ENCODE results near the gene PTPRK. TPM values are rescaled to one million over a fixed set of nuclear protein-coding genes. Genes with fewer than 3 reads are reported as not detected.

PTPRK gene
- total and polyA plus RNA-seq, 4 donors = 8.2 to 224 (median 42.9) TPM

DNA sequence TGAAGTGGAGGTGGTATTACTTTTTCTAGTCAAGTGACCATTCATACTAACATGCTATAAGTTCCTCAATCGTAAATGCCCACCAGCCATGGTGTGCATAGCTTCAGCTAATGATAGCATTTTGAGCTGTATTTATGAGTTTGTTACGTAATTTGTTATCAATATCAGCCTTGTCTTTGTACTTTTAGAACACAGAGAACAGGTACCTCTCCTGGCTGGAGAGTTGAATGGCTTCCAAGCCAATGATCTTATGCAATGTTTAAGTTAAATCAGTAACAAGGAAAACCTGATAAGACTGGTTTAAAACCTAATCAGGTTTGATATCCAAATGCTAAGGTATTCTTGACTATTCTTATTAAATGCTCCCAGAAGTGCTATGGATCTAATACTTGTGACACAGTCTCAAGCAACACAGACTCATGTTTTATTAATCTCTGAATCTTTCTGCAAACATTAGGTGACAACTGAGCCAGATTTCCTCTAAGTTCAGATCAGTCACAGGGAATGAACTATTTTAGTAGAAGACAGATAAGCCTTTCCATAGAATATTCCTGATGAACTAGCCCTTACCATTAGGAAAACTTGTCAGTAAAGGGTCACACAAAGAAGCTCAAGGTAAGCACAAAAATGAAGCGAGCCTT lies 154.8 kb downstream of the PTPRK start:
- Histone ChIP-seq H3K4me3 (no peak overlapping the region), H3K9me3 (ENCODE audit: control insufficient read depth in 4 of 4, insufficient read depth in 3 of 4, low read length in 3 of 4) (no peaks in the 10 kb centered on the region), H3K27me3 (ENCODE audit: control insufficient read depth in 3 of 3, insufficient read depth in 3 of 3, low read length in 2 of 3) (no peaks in the 10 kb centered on the region), H3K9ac (ENCODE audit: insufficient read depth in 1 of 2, low read length in 2 of 2) (no peak overlapping the region), H3K36me3 (ENCODE audit: control insufficient read depth in 4 of 4, insufficient read depth in 4 of 4, low read length in 4 of 4) (no peaks in the 10 kb centered on the region), H3K27ac (ENCODE audit: low read depth in 1 of 2, low read length in 1 of 2) (no peak overlapping the region), H3K4me1 (ENCODE audit: control insufficient read depth in 5 of 5, insufficient read depth in 5 of 5, low read length in 5 of 5) (peaks cover 0 to 5% (median 0%) of the 10 kb centered on the region in 5 donors)
- 75 to 81% methylated on average over 3 of the region's 3 CpGs for WGBS, 2 donors
- no peak for DNase-seq
- TF ChIP-seq, protein P1, sequence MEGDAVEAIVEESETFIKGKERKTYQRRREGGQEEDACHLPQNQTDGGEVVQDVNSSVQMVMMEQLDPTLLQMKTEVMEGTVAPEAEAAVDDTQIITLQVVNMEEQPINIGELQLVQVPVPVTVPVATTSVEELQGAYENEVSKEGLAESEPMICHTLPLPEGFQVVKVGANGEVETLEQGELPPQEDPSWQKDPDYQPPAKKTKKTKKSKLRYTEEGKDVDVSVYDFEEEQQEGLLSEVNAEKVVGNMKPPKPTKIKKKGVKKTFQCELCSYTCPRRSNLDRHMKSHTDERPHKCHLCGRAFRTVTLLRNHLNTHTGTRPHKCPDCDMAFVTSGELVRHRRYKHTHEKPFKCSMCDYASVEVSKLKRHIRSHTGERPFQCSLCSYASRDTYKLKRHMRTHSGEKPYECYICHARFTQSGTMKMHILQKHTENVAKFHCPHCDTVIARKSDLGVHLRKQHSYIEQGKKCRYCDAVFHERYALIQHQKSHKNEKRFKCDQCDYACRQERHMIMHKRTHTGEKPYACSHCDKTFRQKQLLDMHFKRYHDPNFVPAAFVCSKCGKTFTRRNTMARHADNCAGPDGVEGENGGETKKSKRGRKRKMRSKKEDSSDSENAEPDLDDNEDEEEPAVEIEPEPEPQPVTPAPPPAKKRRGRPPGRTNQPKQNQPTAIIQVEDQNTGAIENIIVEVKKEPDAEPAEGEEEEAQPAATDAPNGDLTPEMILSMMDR (IDR thresholded peaks at IDR 0.05; ENCODE audit: control extremely low read depth, extremely low read depth) = no peak
- no peak for ATAC-seq (ENCODE audit: insufficient read depth, low FRiP score)

DNA sequence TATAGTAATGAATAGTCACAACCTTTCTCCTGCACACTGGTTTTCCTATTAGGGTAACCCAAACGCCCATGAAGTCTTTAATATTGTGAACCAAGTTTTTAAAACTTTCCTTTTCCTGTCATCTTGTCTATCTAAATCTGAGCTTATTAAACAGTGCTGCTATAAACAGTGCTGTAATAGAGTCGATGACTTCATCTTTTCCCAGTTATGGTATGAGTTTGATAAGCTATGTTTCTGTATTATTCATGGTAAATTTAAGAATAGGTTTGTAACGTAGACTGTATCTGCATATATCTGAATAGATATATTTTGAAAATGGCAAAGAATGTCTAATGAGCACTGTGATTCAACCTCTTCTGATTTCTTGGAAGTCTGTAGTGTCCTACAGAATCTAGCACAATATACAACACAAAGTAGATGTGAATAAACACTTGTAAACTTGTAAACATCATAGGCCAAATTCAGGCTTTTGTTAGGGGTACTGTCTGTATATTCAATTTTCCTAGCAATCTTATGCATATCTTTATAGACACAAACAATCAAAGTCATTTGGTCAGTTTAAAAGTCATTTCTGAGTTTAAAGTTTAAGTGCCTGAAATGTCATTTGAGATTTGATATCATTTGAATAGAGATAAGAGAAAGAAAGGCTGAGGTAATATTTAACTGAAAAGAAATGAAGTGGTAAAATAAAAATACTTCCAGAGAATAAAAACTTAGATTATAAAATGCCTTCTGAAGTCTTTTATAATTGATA lies 155.5 kb downstream of the PTPRK start:
- ATAC-seq (ENCODE audit: insufficient read depth, low FRiP score) = no peak
- DNase-seq = no peak
- Histone ChIP-seq H3K9me3 (ENCODE audit: control insufficient read depth in 4 of 4, insufficient read depth in 3 of 4, low read length in 3 of 4) (no peaks in the 10 kb centered on the region), H3K4me1 (ENCODE audit: control insufficient read depth in 5 of 5, insufficient read depth in 5 of 5, low read length in 5 of 5) (peaks cover 0 to 5% (median 0%) of the 10 kb centered on the region in 5 donors), H3K36me3 (ENCODE audit: control insufficient read depth in 4 of 4, insufficient read depth in 4 of 4, low read length in 4 of 4) (no peaks in the 10 kb centered on the region), H3K27ac (ENCODE audit: low read depth in 1 of 2, low read length in 1 of 2) (no peak overlapping the region), H3K9ac (ENCODE audit: insufficient read depth in 1 of 2, low read length in 2 of 2) (no peak overlapping the region), H3K27me3 (ENCODE audit: control insufficient read depth in 3 of 3, insufficient read depth in 3 of 3, low read length in 2 of 3) (no peaks in the 10 kb centered on the region), H3K4me3 (no peak overlapping the region)
- 70 to 82% methylated on average over 3 of the region's 3 CpGs for WGBS, 2 donors
- TF ChIP-seq, protein P1 (IDR thresholded peaks at IDR 0.05; ENCODE audit: control extremely low read depth, extremely low read depth) = no peak

DNA sequence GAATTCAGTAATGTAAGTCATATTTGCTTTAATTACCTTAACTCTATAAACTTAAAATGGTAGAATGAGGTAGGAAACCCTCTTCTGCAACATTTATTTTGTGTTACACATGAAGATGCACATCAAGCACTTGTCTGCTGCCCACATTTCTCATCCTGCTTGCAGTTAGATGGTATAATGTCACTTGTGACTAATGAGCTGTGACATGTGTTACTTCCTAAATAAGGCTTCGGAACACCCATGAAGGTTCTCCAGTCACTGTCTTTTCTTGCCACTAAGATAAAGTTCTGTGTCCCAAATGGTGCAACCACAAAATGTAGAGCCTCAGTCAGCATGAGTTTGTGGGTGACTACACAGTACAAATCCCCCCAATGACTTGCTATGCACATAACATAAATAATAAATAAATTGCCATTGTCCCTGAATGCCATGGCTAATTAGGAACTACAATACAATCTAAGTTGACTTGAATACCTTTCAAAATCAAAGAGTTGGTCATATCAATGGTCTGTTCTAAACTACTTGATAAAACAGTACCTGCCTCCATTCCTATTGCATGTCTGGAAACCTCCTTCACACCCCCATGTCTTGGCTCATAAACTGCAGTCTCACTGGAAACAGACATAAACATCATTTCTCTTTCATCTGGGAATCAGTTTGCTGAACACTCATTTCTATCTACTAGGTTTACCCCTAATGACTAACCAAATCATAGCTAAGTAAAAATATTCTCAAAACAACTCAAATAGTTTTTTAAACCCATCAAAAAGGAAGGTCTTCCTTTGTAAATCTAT lies 157.2 kb downstream of the PTPRK start:
- no peak overlapping the region for H3K4me3 ChIP-seq
- DNase-seq = no peak
- H3K36me3 ChIP-seq (ENCODE audit: control insufficient read depth in 4 of 4, insufficient read depth in 4 of 4, low read length in 4 of 4) = no peaks in the 10 kb centered on the region
- WGBS, 2 donors = 91 to 92% methylated on average over 1 of the region's 1 CpG
- no peak for ATAC-seq (ENCODE audit: insufficient read depth, low FRiP score)
- no peak overlapping the region for H3K27ac ChIP-seq (ENCODE audit: low read depth in 1 of 2, low read length in 1 of 2)
- H3K27me3 ChIP-seq (ENCODE audit: control insufficient read depth in 3 of 3, insufficient read depth in 3 of 3, low read length in 2 of 3) = no peaks in the 10 kb centered on the region
- no peaks in the 10 kb centered on the region for H3K9me3 ChIP-seq (ENCODE audit: control insufficient read depth in 4 of 4, insufficient read depth in 3 of 4, low read length in 3 of 4)
- no peak overlapping the region for H3K9ac ChIP-seq (ENCODE audit: insufficient read depth in 1 of 2, low read length in 2 of 2)
- peaks cover 0 to 3% (median 0%) of the 10 kb centered on the region in 5 donors for H3K4me1 ChIP-seq (ENCODE audit: control insufficient read depth in 5 of 5, insufficient read depth in 5 of 5, low read length in 5 of 5)
- TF ChIP-seq, protein P1 (IDR thresholded peaks at IDR 0.05; ENCODE audit: control extremely low read depth, extremely low read depth) = no peak

Measured in lung (tissue), 12 donors.